Heart left ventricle (tissue), 13 donors: ENCODE results near the gene SNX8.

ENCODE experiments used
- POLR2A ChIP-seq, 2 donors: fragments of 450-650 bp; IDR thresholded peaks; one replicate each; pipeline ENCODE4 v1.6.1; 2017; ENCODE audit warnings: antibody characterized with exemption in 2 of 2, mild to moderate bottlenecking in 2 of 2, moderate library complexity in 2 of 2
- TF ChIP-seq, protein P1 (sequence below), 12 donors: fragments of 200-600 bp; sonication (generic) in 4 of 12; IDR thresholded peaks; one replicate each; pipeline versions ENCODE4 v1.5.0 to v1.8.0; 2018 to 2022; ENCODE audit warnings: antibody characterized with exemption in 12 of 12, mild to moderate bottlenecking in 5 of 12
- donor health status: ischemic (EF 13 %, LVEDD 7.1; RV severe dilation, severe dysfunction).
- donor health status: DM: no; HTN: yes; CAD: no.
- donor health status: DM: no; HTN: no; CAD: no.
- donor health status: ischemic (EF 25% LVEDD 6.9; RV normal size, moderate dysfunction).
- donor health status: ischemic (EF 25% LVEDD 5.7; RV mildly dilated, moderate dysfunction).
- donor health status: ischemic (EF 35%, LVEDD 5.7; RV mildly dilated, moderate dysfunction).
- donor health status: nonischemic (EF 11% LVEDD 7.7; RV severe dilation, severe dysfunction).
- donor health status: DM: yes; HTN: yes; CAD: no.
- donor health status: PGD.
- donor health status: ischemic (EF 29% LVEDD 5.4; RV normal size, mild dysfunction).
- donor health status: nonischemic (EF 23%, LVEDD 6.1; RV moderate dilation, normal function).

DNA sequence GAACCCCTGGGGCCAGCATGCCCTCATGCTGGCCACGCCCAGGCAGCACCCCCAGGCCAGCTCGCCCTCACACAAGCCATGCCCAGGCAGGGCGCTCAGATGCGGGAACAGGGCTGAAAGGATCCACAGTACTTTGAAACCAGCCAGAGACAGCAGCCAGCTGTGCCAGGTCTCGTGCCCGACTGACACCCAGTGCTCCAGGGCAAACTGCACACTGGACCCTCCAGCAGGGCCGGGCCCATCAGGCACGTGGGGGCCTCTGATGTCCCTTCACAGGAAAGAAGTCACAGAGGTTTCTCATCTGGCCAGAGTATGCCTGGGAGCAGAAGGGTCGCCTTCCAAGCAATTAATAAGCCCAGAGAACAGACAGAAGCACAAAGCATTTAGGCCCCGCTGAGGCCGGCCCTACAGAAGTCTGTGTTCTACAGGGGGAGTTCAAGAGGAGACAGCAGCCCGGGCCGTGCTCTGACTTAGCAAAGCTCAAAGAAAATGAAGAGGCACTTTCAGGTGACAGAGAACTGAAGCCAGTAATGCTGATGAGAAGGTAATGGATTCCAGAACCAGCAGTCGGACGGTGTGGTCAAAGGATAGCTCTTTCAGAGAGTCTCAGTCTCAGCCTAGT, 102.9 kb downstream of the SNX8 start:
- TF ChIP-seq, protein P1, sequence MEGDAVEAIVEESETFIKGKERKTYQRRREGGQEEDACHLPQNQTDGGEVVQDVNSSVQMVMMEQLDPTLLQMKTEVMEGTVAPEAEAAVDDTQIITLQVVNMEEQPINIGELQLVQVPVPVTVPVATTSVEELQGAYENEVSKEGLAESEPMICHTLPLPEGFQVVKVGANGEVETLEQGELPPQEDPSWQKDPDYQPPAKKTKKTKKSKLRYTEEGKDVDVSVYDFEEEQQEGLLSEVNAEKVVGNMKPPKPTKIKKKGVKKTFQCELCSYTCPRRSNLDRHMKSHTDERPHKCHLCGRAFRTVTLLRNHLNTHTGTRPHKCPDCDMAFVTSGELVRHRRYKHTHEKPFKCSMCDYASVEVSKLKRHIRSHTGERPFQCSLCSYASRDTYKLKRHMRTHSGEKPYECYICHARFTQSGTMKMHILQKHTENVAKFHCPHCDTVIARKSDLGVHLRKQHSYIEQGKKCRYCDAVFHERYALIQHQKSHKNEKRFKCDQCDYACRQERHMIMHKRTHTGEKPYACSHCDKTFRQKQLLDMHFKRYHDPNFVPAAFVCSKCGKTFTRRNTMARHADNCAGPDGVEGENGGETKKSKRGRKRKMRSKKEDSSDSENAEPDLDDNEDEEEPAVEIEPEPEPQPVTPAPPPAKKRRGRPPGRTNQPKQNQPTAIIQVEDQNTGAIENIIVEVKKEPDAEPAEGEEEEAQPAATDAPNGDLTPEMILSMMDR (IDR thresholded peaks at IDR 0.05): no peak
- TF ChIP-seq POLR2A (IDR thresholded peaks at IDR 0.05): no peak
